GM12878 (cell line): ENCODE measurements around the gene EBLN1. TPM values are rescaled to one million over a fixed set of nuclear protein-coding genes. Genes with fewer than 3 reads are reported as not detected.
A peak's percentile ranks its signal among the peaks of the same experiment; 100 is the strongest.

Source experiments
- ATAC-seq: fragments of 200-7000 bp; cut with Tn5 transposase; 3 replicates; pipeline ENCODE4 v1.9.1; 2020; ENCODE audit warnings: mild to moderate bottlenecking, moderate library complexity
- BruUV-seq: library from RNA; stranded (reverse); fragments of 400-500 nt; replicated peaks from 2 replicates; lab custom pipeline; 2021; lab: Mats Ljungman, UMichigan
- CTCF ChIA-PET: fragments of 300-600 bp; sonication (Branson Sonifier 250); formaldehyde crosslinking; extraction: SDS; loops from one replicate; lab custom pipeline; 2021; ENCODE audit warnings: inconsistent platforms; lab: Yijun Ruan, JAX
- POLR2A ChIA-PET: fragments of 350-600 bp; formaldehyde crosslinking; extraction: SDS; loops from one replicate; lab custom pipeline; 2021; ENCODE audit warnings: inconsistent platforms; lab: Charles Lee
- RAD21 ChIA-PET: fragments of 300-600 bp; sonication (Branson Sonifier 250); formaldehyde crosslinking; loops from one replicate; lab custom pipeline; 2023; ENCODE audit warnings: antibody characterized with exemption; ENCODE audit not compliant: unreplicated experiment; lab: Charles Lee
- SMC1A ChIA-PET: fragments of 300-600 bp; sonication (Branson Sonifier 250); formaldehyde crosslinking; loops from one replicate; lab custom pipeline; 2023; ENCODE audit not compliant: unreplicated experiment, uncharacterized antibody; lab: Charles Lee
- DNase-seq: peaks from one replicate; pipeline ENCODE4 v3.0.0-alpha.2; 2011; ENCODE audit warnings: low read depth, low spot score
- FAIRE-seq: peaks from 3 replicates; lab custom pipeline; 2011; peaks lifted over from hg19 to GRCh38; lab: Jason Lieb, UNC
- H2AFZ ChIP-seq: 2 replicates; pipeline ENCODE4 v1.6.0; 2011; ENCODE audit warnings: low read depth, low read length, control low read depth; ENCODE audit not compliant: control insufficient read depth
- H3K27ac ChIP-seq: 2 replicates; pipeline ENCODE4 v1.5.1; 2011; ENCODE audit warnings: control low read depth; ENCODE audit not compliant: control insufficient read depth, insufficient read depth
- H3K27me3 ChIP-seq, 2 experiments: replicated peaks in 1 of 2; 2 replicates each; pipeline versions ENCODE4 v1.6.0 to v1.6.1; 2011; ENCODE audit warnings: low read length in 1 of 2; ENCODE audit not compliant: control insufficient read depth in 2 of 2, insufficient read depth in 2 of 2
- H3K36me3 ChIP-seq, 2 experiments: 2 replicates each; pipeline ENCODE4 v1.5.1; 2011; ENCODE audit warnings: low read length in 1 of 2; ENCODE audit not compliant: control insufficient read depth in 2 of 2, insufficient read depth in 2 of 2
- H3K4me1 ChIP-seq: 2 replicates; pipeline ENCODE4 v1.6.1; 2011; ENCODE audit warnings: mild to moderate bottlenecking, low read length, moderate library complexity, mixed read lengths; ENCODE audit not compliant: control insufficient read depth, insufficient read depth
- H3K4me2 ChIP-seq: 2 replicates; pipeline ENCODE4 v1.6.0; 2011; ENCODE audit warnings: control low read depth; ENCODE audit not compliant: control insufficient read depth, insufficient read depth
- H3K4me3 ChIP-seq: fragments of 200-600 bp; sonication (generic); 2 replicates; pipeline ENCODE4 v1.5.1; 2016
- H3K79me2 ChIP-seq: 2 replicates; pipeline ENCODE4 v1.6.0; 2011; ENCODE audit warnings: low read length; ENCODE audit not compliant: control insufficient read depth, insufficient read depth
- H3K9ac ChIP-seq: 2 replicates; pipeline ENCODE4 v1.8.0; 2011; ENCODE audit warnings: low read length, control low read depth, mixed read lengths; ENCODE audit not compliant: control insufficient read depth, insufficient read depth
- H3K9me3 ChIP-seq: replicated peaks from 3 replicates; pipeline ENCODE4 v1.5.1; 2011; ENCODE audit warnings: mild to moderate bottlenecking, low read length; ENCODE audit not compliant: control insufficient read depth, insufficient read depth
- H4K20me1 ChIP-seq: 2 replicates; pipeline ENCODE4 v1.6.0; 2011; ENCODE audit not compliant: control insufficient read depth, insufficient read depth
- BCL11A ChIP-seq: IDR thresholded peaks from 2 replicates; pipeline ENCODE4 v1.6.1; 2011; ENCODE audit warnings: low read depth, low read length
- CBX3 ChIP-seq: fragments of 200-600 bp; sonication (generic); IDR thresholded peaks from 2 replicates; pipeline ENCODE4 v1.6.1; 2016; ENCODE audit warnings: low read depth, borderline replicate concordance
- CREB1 ChIP-seq: IDR thresholded peaks from 2 replicates; pipeline ENCODE4 v1.6.1; 2012; ENCODE audit warnings: low read depth, mild to moderate bottlenecking, inconsistent platforms
- ESRRA ChIP-seq: IDR thresholded peaks from 2 replicates; pipeline ENCODE4 v1.6.1; 2012; ENCODE audit warnings: mild to moderate bottlenecking, low read length, improper control_type of control experiment
- HCFC1 ChIP-seq: fragments of 150-350 bp; IDR thresholded peaks from 2 replicates; pipeline ENCODE4 v1.6.1; 2014; ENCODE audit warnings: low read length
- KDM1A ChIP-seq: fragments of 200-600 bp; sonication (generic); IDR thresholded peaks from 2 replicates; pipeline ENCODE4 v1.6.1; 2016; ENCODE audit warnings: borderline replicate concordance
- MEF2B ChIP-seq: fragments of 450-650 bp; IDR thresholded peaks from 2 replicates; pipeline ENCODE4 v1.6.1; 2018; ENCODE audit warnings: mild to moderate bottlenecking, moderate library complexity; ENCODE audit not compliant: partially characterized antibody, poor library complexity, severe bottlenecking
- MLLT1 ChIP-seq: fragments of 450-650 bp; IDR thresholded peaks from 2 replicates; pipeline ENCODE4 v1.6.1; 2016; ENCODE audit warnings: mild to moderate bottlenecking
- NFYB ChIP-seq: IDR thresholded peaks from 2 replicates; pipeline ENCODE4 v1.6.1; 2011; ENCODE audit warnings: low read depth, mild to moderate bottlenecking, low read length, improper control_type of control experiment, moderate library complexity; ENCODE audit not compliant: insufficient read depth
- RFX5 ChIP-seq: IDR thresholded peaks from 2 replicates; pipeline ENCODE4 v1.6.1; 2011; ENCODE audit warnings: low read depth, low read length, improper control_type of control experiment
- SMAD5 ChIP-seq: IDR thresholded peaks from 2 replicates; pipeline ENCODE4 v1.6.1; 2016; ENCODE audit warnings: antibody characterized with exemption, low read depth
- STAT1 ChIP-seq: fragments of 450-650 bp; conservative IDR thresholded peaks from 2 replicates; pipeline ENCODE4 v1.6.1; 2014; ENCODE audit warnings: antibody characterized with exemption, mild to moderate bottlenecking
- ZBED1 ChIP-seq: IDR thresholded peaks from 2 replicates; pipeline ENCODE4 v1.6.1; 2016; ENCODE audit warnings: borderline replicate concordance
- ZNF622 ChIP-seq: fragments of 450-650 bp; IDR thresholded peaks from 2 replicates; pipeline ENCODE4 v1.6.1; 2017; ENCODE audit warnings: mild to moderate bottlenecking, inconsistent platforms
- WGBS: methylation state at CpG from one replicate; pipeline ENCODE4 v1.1.6; 2016; ENCODE audit warnings: low lambda C conversion rate; ENCODE audit not compliant: insufficient replicate concordance, insufficient coverage; ENCODE audit errors: missing lambda C conversion rate; 5-methylcytosine and 5-hydroxymethylcytosine counted together
- in situ Hi-C: fragments of 300-500 bp; cut with MboI; formaldehyde crosslinking; loops from 9 replicates; pipeline ENCODE4 v1.14.3; 2018; ENCODE audit warnings: mixed read lengths
- intact Hi-C: fragments of 100-400 bp; cut with micrococcal nuclease; formaldehyde crosslinking; loops from one replicate; pipeline ENCODE4 v1.14.2; 2022; ENCODE audit not compliant: unreplicated experiment
- polyA plus RNA-seq, 11 experiments: library from polyadenylated mRNA; depleted of rRNA in 4 of 11; unstranded in 6 of 11; stranded (reverse) in 5 of 11; fragments of >200 nt; fragmentation: Nextera tagmentation in 4 of 11; fragmentation: Illumina TruSeq in 1 of 11; extraction: Ambion mirVana in 4 of 11; extraction: Trizol in 1 of 11; gene quantifications; 1 replicate in 1 of 11; 2 replicates in 10 of 11; pipeline versions ENCODE4 v1.2.1 to v1.2.3, GENCODE V29; 2011 to 2016; ENCODE audit warnings: inconsistent platforms in 2 of 11, missing spikeins in 2 of 11, low read depth in 1 of 11
- total RNA-seq, 4 experiments: library from RNA; depleted of rRNA in 3 of 4; stranded (reverse); fragments of >200 nt in 3 of 4; fragmentation: Illumina TruSeq in 1 of 4; extraction: Trizol in 1 of 4; gene quantifications; 2 replicates each; pipeline versions ENCODE4 v1.2.1 to v1.2.3, GENCODE V29; 2013 to 2021
- TF ChIP-seq, protein P1 (sequence below): IDR thresholded peaks from 2 replicates; pipeline ENCODE4 v1.6.1; 2012; ENCODE audit warnings: low read length, inconsistent platforms
- TF ChIP-seq, protein P2 (sequence below): IDR thresholded peaks from 2 replicates; pipeline ENCODE4 v1.6.1; 2011; ENCODE audit warnings: low read depth, mild to moderate bottlenecking, low read length, moderate library complexity, borderline replicate concordance; ENCODE audit errors: extremely low read depth

The EBLN1 gene
- total and polyA plus RNA-seq, 10 of the 15 experiments (the other 5 are each of a cell fraction or from before 2014, with no cell fraction given) = not detected

GRCh38 chr10:22252801-22253579 lies 35.2 kb upstream of the EBLN1 start (continued):
- no peak for TF ChIP-seq MLLT1
- TF ChIP-seq ZBED1 = no peak
- no peak for TF ChIP-seq ESRRA

GRCh38 chr10:22252224-22252800 lies 34.5 kb upstream of the EBLN1 start:
- Histone ChIP-seq H2AFZ (peak overlapping the region; percentile 89), H3K9me3 (no peaks in the 10 kb centered on the region; the same call in 1 of the 3 replicates), H3K4me3 (peak overlapping the region; percentile 79), H3K4me2 (peak overlapping the region; percentile 72), H3K4me1 (peaks cover 7% of the 10 kb centered on the region), H3K79me2 (no peaks in the 10 kb centered on the region), H3K27ac (peak overlapping the region; percentile 90), H3K36me3 (no peaks in the 10 kb centered on the region), H3K27me3 (peaks cover 0 to 2% of the 10 kb centered on the region in 2 experiments; a peak in 3 of 4 replicates), H3K9ac (peak overlapping the region; percentile 97), H4K20me1 (no peaks in the 10 kb centered on the region)
- ChIA-PET SMC1A (no interaction called here), POLR2A (no interaction called here), CTCF (no interaction called here), RAD21 (no interaction called here)
- intact Hi-C loops (loop anchor here (5.0 to 10.0 kb wide), 4 partner anchors 65 to 815 kb away; partner anchors contain the start of genes COMMD3 and DNAJC1), in situ Hi-C loops (loop anchor here (25.0 kb wide), 1 partner anchor 735 kb away; no protein-coding TSS in a partner anchor)
- 1% methylated on average over 39 of the region's 52 CpGs for WGBS
- ATAC-seq (peak; percentile 84), DNase-seq (no peak), FAIRE-seq (no peak)
- BruUV-seq = no TSS peak
- TF ChIP-seq RFX5 (no peak), NFYB (no peak), CREB1 (no peak), MEF2B (peak; percentile 79), SMAD5 (no peak), STAT1 (no peak), KDM1A (no peak), ZNF622 (no peak), BCL11A (peak; percentile 58; the same call in 1 of the 2 replicates), CBX3 (no peak), HCFC1 (no peak)
- TF ChIP-seq, protein P1, sequence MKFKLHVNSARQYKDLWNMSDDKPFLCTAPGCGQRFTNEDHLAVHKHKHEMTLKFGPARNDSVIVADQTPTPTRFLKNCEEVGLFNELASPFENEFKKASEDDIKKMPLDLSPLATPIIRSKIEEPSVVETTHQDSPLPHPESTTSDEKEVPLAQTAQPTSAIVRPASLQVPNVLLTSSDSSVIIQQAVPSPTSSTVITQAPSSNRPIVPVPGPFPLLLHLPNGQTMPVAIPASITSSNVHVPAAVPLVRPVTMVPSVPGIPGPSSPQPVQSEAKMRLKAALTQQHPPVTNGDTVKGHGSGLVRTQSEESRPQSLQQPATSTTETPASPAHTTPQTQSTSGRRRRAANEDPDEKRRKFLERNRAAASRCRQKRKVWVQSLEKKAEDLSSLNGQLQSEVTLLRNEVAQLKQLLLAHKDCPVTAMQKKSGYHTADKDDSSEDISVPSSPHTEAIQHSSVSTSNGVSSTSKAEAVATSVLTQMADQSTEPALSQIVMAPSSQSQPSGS = peak; percentile 2; the same call in 1 of the 2 replicates
- TF ChIP-seq, protein P2, sequence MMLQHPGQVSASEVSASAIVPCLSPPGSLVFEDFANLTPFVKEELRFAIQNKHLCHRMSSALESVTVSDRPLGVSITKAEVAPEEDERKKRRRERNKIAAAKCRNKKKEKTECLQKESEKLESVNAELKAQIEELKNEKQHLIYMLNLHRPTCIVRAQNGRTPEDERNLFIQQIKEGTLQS = no peak
